ENCODE data around the gene AACS. TPM values are rescaled to one million over a fixed set of nuclear protein-coding genes. Genes with fewer than 3 reads are reported as not detected.

The AACS gene
- total RNA-seq, 2 experiments from 2014 or later = 10.8 to 11.7 TPM

- Histone ChIP-seq H3K36me3 (ENCODE audit: insufficient read depth, low read length) (no peaks in the 10 kb centered on the region), H3K4me1 (ENCODE audit: insufficient read depth, low read length) (no peaks in the 10 kb centered on the region), H3K27me3 (ENCODE audit: control insufficient read depth in 1 of 2, insufficient read depth in 2 of 2, low read length in 2 of 2) (no peaks in the 10 kb centered on the region), H3K9me3 (ENCODE audit: control insufficient read depth in 1 of 2, insufficient read depth in 1 of 2, low read length in 2 of 2) (peaks cover 0 to 4% of the 10 kb centered on the region in 2 experiments), H3K27ac (ENCODE audit: low read depth in 1 of 2, low read length in 2 of 2) (no peak overlapping the region), H3K4me3 (ENCODE audit: low read length) (no peak overlapping the region)
- H3K9me3 Mint-ChIP-seq = no peaks in the 10 kb centered on the region
- DNase-seq (no peak), ATAC-seq (ENCODE audit: poor library complexity) (no peak)
- no peak overlapping the region for H3K27ac Mint-ChIP-seq
- TF ChIP-seq CTCF (IDR thresholded peaks at IDR 0.05) = no peak
- no peak overlapping the region for H3K4me3 Mint-ChIP-seq
- intact Hi-C loops (cut with DNase I, micrococcal nuclease) = no loop called here
- H3K36me3 Mint-ChIP-seq (ENCODE audit: low read depth) = no peaks in the 10 kb centered on the region
- H3K27me3 Mint-ChIP-seq = peaks cover 13% of the 10 kb centered on the region
- no peaks in the 10 kb centered on the region for H3K4me1 Mint-ChIP-seq (ENCODE audit: low read depth)
- CTCF ChIA-PET = no interaction called here
- POLR2A ChIA-PET = no interaction called here
These were observed 97.3 kb downstream of the AACS start for GRCh38 chr12:125162489-125163028.

- H3K27me3 Mint-ChIP-seq = peaks cover 18% of the 10 kb centered on the region
- no peak overlapping the region for H3K4me3 Mint-ChIP-seq
- no peak for TF ChIP-seq CTCF (IDR thresholded peaks at IDR 0.05)
- Histone ChIP-seq H3K4me3 (ENCODE audit: low read length) (no peak overlapping the region), H3K36me3 (ENCODE audit: insufficient read depth, low read length) (no peaks in the 10 kb centered on the region), H3K27ac (ENCODE audit: low read depth in 1 of 2, low read length in 2 of 2) (no peak overlapping the region), H3K4me1 (ENCODE audit: insufficient read depth, low read length) (no peaks in the 10 kb centered on the region), H3K9me3 (ENCODE audit: control insufficient read depth in 1 of 2, insufficient read depth in 1 of 2, low read length in 2 of 2) (no peaks in the 10 kb centered on the region), H3K27me3 (ENCODE audit: control insufficient read depth in 1 of 2, insufficient read depth in 2 of 2, low read length in 2 of 2) (no peaks in the 10 kb centered on the region)
- H3K4me1 Mint-ChIP-seq (ENCODE audit: low read depth) = no peaks in the 10 kb centered on the region
- H3K27ac Mint-ChIP-seq = no peak overlapping the region
- no peak for DNase-seq
- CTCF ChIA-PET = no interaction called here
- POLR2A ChIA-PET = no interaction called here
- H3K9me3 Mint-ChIP-seq = no peaks in the 10 kb centered on the region
- intact Hi-C loops (cut with DNase I, micrococcal nuclease) = no loop called here
- no peaks in the 10 kb centered on the region for H3K36me3 Mint-ChIP-seq (ENCODE audit: low read depth)
- no peak for ATAC-seq (ENCODE audit: poor library complexity)
These were observed 97.9 kb downstream of the AACS start for GRCh38 chr12:125163148-125163547.

GRCh38 chr12:125164541-125164940 is 99.3 kb downstream of the AACS start:
- no peak for ATAC-seq (ENCODE audit: poor library complexity)
- H3K9me3 ChIP-seq (ENCODE audit: control insufficient read depth in 1 of 2, insufficient read depth in 1 of 2, low read length in 2 of 2) = no peaks in the 10 kb centered on the region

More at GRCh38 chr12:125164541-125164940, 99.3 kb downstream of the AACS start:
- POLR2A ChIA-PET = no interaction called here
- Mint-ChIP-seq H3K9me3 (no peaks in the 10 kb centered on the region), H3K27ac (no peak overlapping the region), H3K4me1 (ENCODE audit: low read depth) (no peaks in the 10 kb centered on the region), H3K27me3 (peaks cover 18% of the 10 kb centered on the region), H3K36me3 (ENCODE audit: low read depth) (no peaks in the 10 kb centered on the region), H3K4me3 (no peak overlapping the region)
- H3K36me3 ChIP-seq (ENCODE audit: insufficient read depth, low read length) = no peaks in the 10 kb centered on the region
- intact Hi-C loops (cut with DNase I, micrococcal nuclease) = no loop called here
- no peaks in the 10 kb centered on the region for H3K4me1 ChIP-seq (ENCODE audit: insufficient read depth, low read length)
- CTCF ChIA-PET = no interaction called here
- no peak for TF ChIP-seq CTCF (IDR thresholded peaks at IDR 0.05)
- no peak overlapping the region for H3K4me3 ChIP-seq (ENCODE audit: low read length)
- no peaks in the 10 kb centered on the region for H3K27me3 ChIP-seq (ENCODE audit: control insufficient read depth in 1 of 2, insufficient read depth in 2 of 2, low read length in 2 of 2)
- no peak overlapping the region for H3K27ac ChIP-seq (ENCODE audit: low read depth in 1 of 2, low read length in 2 of 2)
- no peak for DNase-seq
